SHP77 (cell line): ENCODE measurements around the gene TBX3.

ENCODE experiments used
- DNase-seq, 2 experiments: peaks; one replicate each; lab custom pipeline; 2025; lab: John Stamatoyannopoulos, UW

The TBX3 gene

DNA sequence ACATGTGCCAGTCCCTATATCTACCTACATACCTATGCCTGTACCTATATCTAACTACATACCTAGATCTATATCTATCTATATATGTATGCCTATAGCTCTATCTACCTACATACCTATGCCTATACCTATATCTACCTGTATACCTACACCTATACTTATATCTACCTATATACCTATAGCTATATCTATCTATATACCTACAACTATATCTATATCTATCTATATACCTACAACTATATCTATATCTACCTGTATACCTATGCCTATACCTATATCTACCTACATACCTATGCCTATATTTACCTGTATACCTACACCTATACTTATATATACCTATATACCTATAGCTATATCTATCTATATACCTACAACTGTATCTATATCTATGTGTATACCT lies 56.6 kb downstream of the TBX3 start:
- DNase-seq = no peak

DNA sequence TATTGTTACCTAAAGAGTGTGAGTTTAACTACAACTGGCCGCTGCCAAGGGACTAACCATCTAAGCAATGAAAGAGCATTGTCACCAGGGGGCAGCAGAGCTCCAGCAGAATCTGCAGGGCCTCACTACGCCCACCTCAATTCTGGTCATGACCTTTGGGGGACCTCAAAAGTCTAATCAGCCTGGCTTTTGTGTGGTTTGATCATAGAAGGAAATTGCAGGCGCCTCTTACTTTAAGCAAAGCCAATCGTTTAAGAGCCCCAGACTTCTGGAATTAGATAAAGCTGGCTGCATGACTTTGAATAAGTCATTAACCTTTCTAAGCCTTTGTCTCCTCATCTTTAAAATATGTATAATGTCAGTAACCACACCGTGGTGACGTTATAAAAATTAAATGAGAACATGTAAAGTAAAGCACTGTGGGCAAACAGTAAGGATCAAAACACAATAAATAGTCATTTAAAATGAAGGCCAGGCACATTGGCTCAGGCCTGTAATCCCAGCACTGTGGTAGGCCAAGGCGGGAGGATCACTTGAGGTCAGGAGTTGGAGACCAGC lies 58.6 kb downstream of the TBX3 start:
- DNase-seq = peak; percentile 18 to 71

DNA sequence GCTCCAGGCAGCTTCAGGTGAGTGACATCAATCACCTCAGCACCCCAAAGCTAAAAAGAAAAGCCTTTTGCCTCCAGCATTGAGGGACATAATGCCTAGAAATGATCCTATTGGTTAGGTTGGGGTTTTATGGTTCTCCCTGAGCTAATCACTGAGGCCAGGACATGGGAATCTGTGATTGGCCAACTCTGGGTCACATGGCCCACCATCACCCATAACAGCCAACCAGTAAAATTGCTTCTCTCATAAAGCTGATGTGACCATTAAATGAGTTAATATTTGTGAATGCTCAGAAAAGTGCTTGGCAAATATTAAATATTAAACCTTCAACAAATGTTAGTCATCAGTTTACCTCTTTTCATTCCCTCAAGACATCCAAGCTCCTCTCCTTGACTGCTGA lies 60.2 kb downstream of the TBX3 start:
- DNase-seq = no peak
